GM12878 (cell line): ENCODE data around the gene RET. TPM values are rescaled to one million over a fixed set of nuclear protein-coding genes. Genes with fewer than 3 reads are reported as not detected.

ENCODE experiments used
- ATAC-seq: fragments of 200-7000 bp; cut with Tn5 transposase; 3 replicates; pipeline ENCODE4 v1.9.1; 2020; ENCODE audit warnings: mild to moderate bottlenecking, moderate library complexity
- BruUV-seq: library from RNA; stranded (reverse); fragments of 400-500 nt; replicated peaks from 2 replicates; lab custom pipeline; 2021; lab: Mats Ljungman, UMichigan
- CTCF ChIA-PET: fragments of 300-600 bp; sonication (Branson Sonifier 250); formaldehyde crosslinking; extraction: SDS; loops from one replicate; lab custom pipeline; 2021; ENCODE audit warnings: inconsistent platforms; lab: Yijun Ruan, JAX
- POLR2A ChIA-PET: fragments of 350-600 bp; formaldehyde crosslinking; extraction: SDS; loops from one replicate; lab custom pipeline; 2021; ENCODE audit warnings: inconsistent platforms; lab: Charles Lee
- RAD21 ChIA-PET: fragments of 300-600 bp; sonication (Branson Sonifier 250); formaldehyde crosslinking; loops from one replicate; lab custom pipeline; 2023; ENCODE audit warnings: antibody characterized with exemption; ENCODE audit not compliant: unreplicated experiment; lab: Charles Lee
- SMC1A ChIA-PET: fragments of 300-600 bp; sonication (Branson Sonifier 250); formaldehyde crosslinking; loops from one replicate; lab custom pipeline; 2023; ENCODE audit not compliant: unreplicated experiment, uncharacterized antibody; lab: Charles Lee
- DNase-seq: peaks from one replicate; pipeline ENCODE4 v3.0.0-alpha.2; 2011; ENCODE audit warnings: low read depth, low spot score
- FAIRE-seq: peaks from 3 replicates; lab custom pipeline; 2011; peaks lifted over from hg19 to GRCh38; lab: Jason Lieb, UNC
- H2AFZ ChIP-seq: 2 replicates; pipeline ENCODE4 v1.6.0; 2011; ENCODE audit warnings: low read depth, low read length, control low read depth; ENCODE audit not compliant: control insufficient read depth
- H3K27ac ChIP-seq: 2 replicates; pipeline ENCODE4 v1.5.1; 2011; ENCODE audit warnings: control low read depth; ENCODE audit not compliant: control insufficient read depth, insufficient read depth
- H3K27me3 ChIP-seq, 2 experiments: replicated peaks in 1 of 2; 2 replicates each; pipeline versions ENCODE4 v1.6.0 to v1.6.1; 2011; ENCODE audit warnings: low read length in 1 of 2; ENCODE audit not compliant: control insufficient read depth in 2 of 2, insufficient read depth in 2 of 2
- H3K36me3 ChIP-seq, 2 experiments: 2 replicates each; pipeline ENCODE4 v1.5.1; 2011; ENCODE audit warnings: low read length in 1 of 2; ENCODE audit not compliant: control insufficient read depth in 2 of 2, insufficient read depth in 2 of 2
- H3K4me1 ChIP-seq: 2 replicates; pipeline ENCODE4 v1.6.1; 2011; ENCODE audit warnings: mild to moderate bottlenecking, low read length, moderate library complexity, mixed read lengths; ENCODE audit not compliant: control insufficient read depth, insufficient read depth
- H3K4me2 ChIP-seq: 2 replicates; pipeline ENCODE4 v1.6.0; 2011; ENCODE audit warnings: control low read depth; ENCODE audit not compliant: control insufficient read depth, insufficient read depth
- H3K4me3 ChIP-seq: fragments of 200-600 bp; sonication (generic); 2 replicates; pipeline ENCODE4 v1.5.1; 2016
- H3K79me2 ChIP-seq: 2 replicates; pipeline ENCODE4 v1.6.0; 2011; ENCODE audit warnings: low read length; ENCODE audit not compliant: control insufficient read depth, insufficient read depth
- H3K9ac ChIP-seq: 2 replicates; pipeline ENCODE4 v1.8.0; 2011; ENCODE audit warnings: low read length, control low read depth, mixed read lengths; ENCODE audit not compliant: control insufficient read depth, insufficient read depth
- H3K9me3 ChIP-seq: replicated peaks from 3 replicates; pipeline ENCODE4 v1.5.1; 2011; ENCODE audit warnings: mild to moderate bottlenecking, low read length; ENCODE audit not compliant: control insufficient read depth, insufficient read depth
- H4K20me1 ChIP-seq: 2 replicates; pipeline ENCODE4 v1.6.0; 2011; ENCODE audit not compliant: control insufficient read depth, insufficient read depth
- ASH2L ChIP-seq: fragments of 300-600, 200-600 bp; sonication (generic); IDR thresholded peaks from 2 replicates; pipeline ENCODE4 v1.6.1; 2017; ENCODE audit warnings: low read depth, mild to moderate bottlenecking, borderline replicate concordance
- BCL11A ChIP-seq: IDR thresholded peaks from 2 replicates; pipeline ENCODE4 v1.6.1; 2011; ENCODE audit warnings: low read depth, low read length
- CREB1 ChIP-seq: IDR thresholded peaks from 2 replicates; pipeline ENCODE4 v1.6.1; 2012; ENCODE audit warnings: low read depth, mild to moderate bottlenecking, inconsistent platforms
- CTCF ChIP-seq, 3 experiments: IDR thresholded peaks in 2 of 3; conservative IDR thresholded peaks in 1 of 3; 2 replicates each; pipeline ENCODE4 v1.5.1; 2011; ENCODE audit warnings: low read depth in 3 of 3, low read length in 3 of 3, mild to moderate bottlenecking in 3 of 3, control low read depth in 2 of 3, moderate library complexity in 2 of 3, inconsistent platforms in 1 of 3, mixed read lengths in 1 of 3; ENCODE audit not compliant: control insufficient read depth in 2 of 3, insufficient read depth in 1 of 3; ENCODE audit errors: extremely low read depth in 1 of 3
- IRF3 ChIP-seq: fragments of 450-650 bp; IDR thresholded peaks from 2 replicates; pipeline ENCODE4 v1.6.1; 2014; ENCODE audit warnings: mild to moderate bottlenecking
- MTA3 ChIP-seq: IDR thresholded peaks from 2 replicates; pipeline ENCODE4 v1.6.1; 2012; ENCODE audit warnings: low read length, inconsistent platforms, borderline replicate concordance
- MYB ChIP-seq: fragments of 150-350 bp; IDR thresholded peaks from 2 replicates; pipeline ENCODE4 v1.6.1; 2014; ENCODE audit warnings: mild to moderate bottlenecking, low read depth, low read length, borderline replicate concordance
- MYC ChIP-seq: IDR thresholded peaks from 2 replicates; pipeline ENCODE4 v1.6.1; 2011; ENCODE audit warnings: mild to moderate bottlenecking, low read length, moderate library complexity, inconsistent platforms; ENCODE audit not compliant: insufficient read depth, insufficient replicate concordance, insufficient read length, severe bottlenecking
- PML ChIP-seq: IDR thresholded peaks from 2 replicates; pipeline ENCODE4 v1.6.1; 2012; ENCODE audit warnings: low read length, inconsistent platforms
- RFX5 ChIP-seq: IDR thresholded peaks from 2 replicates; pipeline ENCODE4 v1.6.1; 2011; ENCODE audit warnings: low read depth, low read length, improper control_type of control experiment
- SUPT20H ChIP-seq: IDR thresholded peaks from 2 replicates; pipeline ENCODE4 v1.6.1; 2011; ENCODE audit warnings: low read depth, mild to moderate bottlenecking, low read length, moderate library complexity, borderline replicate concordance; ENCODE audit not compliant: control insufficient read depth
- YY1 ChIP-seq: IDR thresholded peaks from 2 replicates; pipeline ENCODE4 v1.6.1; 2011; ENCODE audit warnings: low read depth, mild to moderate bottlenecking, low read length
- ZBED1 ChIP-seq: IDR thresholded peaks from 2 replicates; pipeline ENCODE4 v1.6.1; 2016; ENCODE audit warnings: borderline replicate concordance
- WGBS: methylation state at CpG from one replicate; pipeline ENCODE4 v1.1.6; 2016; ENCODE audit warnings: low lambda C conversion rate; ENCODE audit not compliant: insufficient replicate concordance, insufficient coverage; ENCODE audit errors: missing lambda C conversion rate; 5-methylcytosine and 5-hydroxymethylcytosine counted together
- in situ Hi-C: fragments of 300-500 bp; cut with MboI; formaldehyde crosslinking; loops from 9 replicates; pipeline ENCODE4 v1.14.3; 2018; ENCODE audit warnings: mixed read lengths
- intact Hi-C: fragments of 100-400 bp; cut with micrococcal nuclease; formaldehyde crosslinking; loops from one replicate; pipeline ENCODE4 v1.14.2; 2022; ENCODE audit not compliant: unreplicated experiment
- polyA plus RNA-seq, 11 experiments: library from polyadenylated mRNA; depleted of rRNA in 4 of 11; unstranded in 6 of 11; stranded (reverse) in 5 of 11; fragments of >200 nt; fragmentation: Nextera tagmentation in 4 of 11; fragmentation: Illumina TruSeq in 1 of 11; extraction: Ambion mirVana in 4 of 11; extraction: Trizol in 1 of 11; gene quantifications; 1 replicate in 1 of 11; 2 replicates in 10 of 11; pipeline versions ENCODE4 v1.2.1 to v1.2.3, GENCODE V29; 2011 to 2016; ENCODE audit warnings: inconsistent platforms in 2 of 11, missing spikeins in 2 of 11, low read depth in 1 of 11
- total RNA-seq, 4 experiments: library from RNA; depleted of rRNA in 3 of 4; stranded (reverse); fragments of >200 nt in 3 of 4; fragmentation: Illumina TruSeq in 1 of 4; extraction: Trizol in 1 of 4; gene quantifications; 2 replicates each; pipeline versions ENCODE4 v1.2.1 to v1.2.3, GENCODE V29; 2013 to 2021
- TF ChIP-seq, protein P1 (sequence below): IDR thresholded peaks from 2 replicates; pipeline ENCODE4 v1.6.1; 2012; ENCODE audit warnings: low read depth, low read length, improper control_type of control experiment
- TF ChIP-seq, protein P2 (sequence below): IDR thresholded peaks from 2 replicates; pipeline ENCODE4 v1.6.1; 2012; ENCODE audit warnings: improper control_type of control experiment, low read depth, low read length; ENCODE audit not compliant: insufficient replicate concordance

Gene RET
- total and polyA plus RNA-seq, 10 of the 15 experiments (the other 5 are each of a cell fraction or from before 2014, with no cell fraction given): not detected

DNA sequence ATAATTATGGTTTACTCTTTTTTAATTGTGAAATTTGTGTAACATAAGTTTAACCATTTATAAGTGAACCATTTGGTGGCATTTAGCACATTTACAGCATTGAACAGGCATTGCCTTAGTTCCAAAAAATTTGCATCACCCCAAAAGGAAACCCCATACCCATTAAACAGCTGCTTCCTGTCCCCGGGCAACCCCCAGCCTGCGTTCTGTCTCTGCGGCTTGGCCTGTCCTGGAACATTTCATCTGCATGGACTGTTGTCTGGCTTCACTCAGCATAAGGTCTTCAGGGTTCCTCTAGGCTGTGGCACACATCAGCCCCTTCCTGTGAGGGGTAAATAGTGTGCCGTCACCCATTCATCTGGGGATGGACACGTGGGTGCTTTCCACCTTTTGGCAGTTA lies 6.9 kb downstream of the RET start (continued):
- TF ChIP-seq RFX5: no peak
- TF ChIP-seq BCL11A: no peak
- no peak for TF ChIP-seq SUPT20H
- TF ChIP-seq PML: no peak
- no peak for TF ChIP-seq ZBED1
- no peak for TF ChIP-seq ASH2L
- no peak for TF ChIP-seq CTCF (IDR thresholded peaks at IDR 0.05 in 2 of 3, conservative IDR thresholded peaks at IDR 0.05 in 1 of 3; ENCODE audit: control insufficient read depth in 2 of 3, extremely low read depth in 1 of 3, insufficient read depth in 1 of 3, low read depth in 3 of 3, low read length in 3 of 3)
- no peak for TF ChIP-seq MYB
- TF ChIP-seq CREB1: no peak

- ChIA-PET POLR2A (no interaction called here), CTCF (no interaction called here), SMC1A (no interaction called here), RAD21 (no interaction called here)
- Histone ChIP-seq H3K9me3 (no peaks in the 10 kb centered on the region), H3K79me2 (no peaks in the 10 kb centered on the region), H3K4me3 (no peak overlapping the region), H2AFZ (no peak overlapping the region), H3K9ac (no peak overlapping the region), H3K36me3 (no peaks in the 10 kb centered on the region), H3K27ac (no peak overlapping the region), H4K20me1 (no peaks in the 10 kb centered on the region), H3K27me3 (peaks cover 0 to 1% of the 10 kb centered on the region in 2 experiments; a peak in 1 of 4 replicates), H3K4me2 (no peak overlapping the region), H3K4me1 (no peaks in the 10 kb centered on the region)
- in situ Hi-C loops (no loop called here), intact Hi-C loops (no loop called here)
- BruUV-seq: no TSS peak
- no peak for FAIRE-seq
- no peak for ATAC-seq
- WGBS: 44% methylated on average over 9 of the region's 9 CpGs
- DNase-seq: no peak
- TF ChIP-seq, protein P1, sequence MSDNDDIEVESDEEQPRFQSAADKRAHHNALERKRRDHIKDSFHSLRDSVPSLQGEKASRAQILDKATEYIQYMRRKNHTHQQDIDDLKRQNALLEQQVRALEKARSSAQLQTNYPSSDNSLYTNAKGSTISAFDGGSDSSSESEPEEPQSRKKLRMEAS: no peak
- TF ChIP-seq IRF3 (no peak), MYC (no peak), YY1 (no peak), MTA3 (no peak), PML (no peak)
- TF ChIP-seq, protein P2, sequence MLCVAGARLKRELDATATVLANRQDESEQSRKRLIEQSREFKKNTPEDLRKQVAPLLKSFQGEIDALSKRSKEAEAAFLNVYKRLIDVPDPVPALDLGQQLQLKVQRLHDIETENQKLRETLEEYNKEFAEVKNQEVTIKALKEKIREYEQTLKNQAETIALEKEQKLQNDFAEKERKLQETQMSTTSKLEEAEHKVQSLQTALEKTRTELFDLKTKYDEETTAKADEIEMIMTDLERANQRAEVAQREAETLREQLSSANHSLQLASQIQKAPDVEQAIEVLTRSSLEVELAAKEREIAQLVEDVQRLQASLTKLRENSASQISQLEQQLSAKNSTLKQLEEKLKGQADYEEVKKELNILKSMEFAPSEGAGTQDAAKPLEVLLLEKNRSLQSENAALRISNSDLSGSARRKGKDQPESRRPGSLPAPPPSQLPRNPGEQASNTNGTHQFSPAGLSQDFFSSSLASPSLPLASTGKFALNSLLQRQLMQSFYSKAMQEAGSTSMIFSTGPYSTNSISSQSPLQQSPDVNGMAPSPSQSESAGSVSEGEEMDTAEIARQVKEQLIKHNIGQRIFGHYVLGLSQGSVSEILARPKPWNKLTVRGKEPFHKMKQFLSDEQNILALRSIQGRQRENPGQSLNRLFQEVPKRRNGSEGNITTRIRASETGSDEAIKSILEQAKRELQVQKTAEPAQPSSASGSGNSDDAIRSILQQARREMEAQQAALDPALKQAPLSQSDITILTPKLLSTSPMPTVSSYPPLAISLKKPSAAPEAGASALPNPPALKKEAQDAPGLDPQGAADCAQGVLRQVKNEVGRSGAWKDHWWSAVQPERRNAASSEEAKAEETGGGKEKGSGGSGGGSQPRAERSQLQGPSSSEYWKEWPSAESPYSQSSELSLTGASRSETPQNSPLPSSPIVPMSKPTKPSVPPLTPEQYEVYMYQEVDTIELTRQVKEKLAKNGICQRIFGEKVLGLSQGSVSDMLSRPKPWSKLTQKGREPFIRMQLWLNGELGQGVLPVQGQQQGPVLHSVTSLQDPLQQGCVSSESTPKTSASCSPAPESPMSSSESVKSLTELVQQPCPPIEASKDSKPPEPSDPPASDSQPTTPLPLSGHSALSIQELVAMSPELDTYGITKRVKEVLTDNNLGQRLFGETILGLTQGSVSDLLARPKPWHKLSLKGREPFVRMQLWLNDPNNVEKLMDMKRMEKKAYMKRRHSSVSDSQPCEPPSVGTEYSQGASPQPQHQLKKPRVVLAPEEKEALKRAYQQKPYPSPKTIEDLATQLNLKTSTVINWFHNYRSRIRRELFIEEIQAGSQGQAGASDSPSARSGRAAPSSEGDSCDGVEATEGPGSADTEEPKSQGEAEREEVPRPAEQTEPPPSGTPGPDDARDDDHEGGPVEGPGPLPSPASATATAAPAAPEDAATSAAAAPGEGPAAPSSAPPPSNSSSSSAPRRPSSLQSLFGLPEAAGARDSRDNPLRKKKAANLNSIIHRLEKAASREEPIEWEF: no peak
Observed at GRCh38 chr10:43084812-43085211, 7.9 kb downstream of the RET start.
